IPS-18c (cell line): ENCODE measurements around the gene MAP7.

Experiments
- H3K4me3 ChIP-seq: 2 replicates; pipeline ENCODE4 v1.7.0; 2013; ENCODE audit warnings: low read depth, mild to moderate bottlenecking, low read length, moderate library complexity; ENCODE audit not compliant: insufficient read depth
- H3K9me3 ChIP-seq: one replicate; pipeline ENCODE4 v1.6.1; 2013; ENCODE audit warnings: mild to moderate bottlenecking, low read length, moderate library complexity; ENCODE audit not compliant: control insufficient read depth, insufficient read depth

Gene MAP7

DNA sequence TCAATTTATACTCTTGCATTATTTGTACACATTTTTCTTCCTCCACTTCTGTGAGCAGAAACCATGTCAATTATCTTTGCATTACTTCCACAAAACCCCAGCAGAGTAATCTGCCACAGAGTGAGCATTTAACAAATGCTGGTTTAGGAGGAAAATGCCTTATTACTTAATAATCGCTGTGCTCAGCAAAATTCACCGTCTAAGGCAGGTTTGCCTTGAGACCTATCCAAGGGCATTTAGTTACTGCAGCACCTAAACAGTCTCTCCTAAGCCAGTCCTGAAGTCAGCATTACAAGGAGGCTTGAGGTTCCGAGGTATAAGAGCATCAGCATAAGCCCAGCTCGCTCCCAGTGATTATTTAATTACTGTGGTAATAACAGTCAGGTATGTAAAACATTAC is 28.3 kb downstream of the MAP7 start:
- Histone ChIP-seq H3K4me3 (no peak overlapping the region), H3K9me3 (no peaks in the 10 kb centered on the region)

DNA sequence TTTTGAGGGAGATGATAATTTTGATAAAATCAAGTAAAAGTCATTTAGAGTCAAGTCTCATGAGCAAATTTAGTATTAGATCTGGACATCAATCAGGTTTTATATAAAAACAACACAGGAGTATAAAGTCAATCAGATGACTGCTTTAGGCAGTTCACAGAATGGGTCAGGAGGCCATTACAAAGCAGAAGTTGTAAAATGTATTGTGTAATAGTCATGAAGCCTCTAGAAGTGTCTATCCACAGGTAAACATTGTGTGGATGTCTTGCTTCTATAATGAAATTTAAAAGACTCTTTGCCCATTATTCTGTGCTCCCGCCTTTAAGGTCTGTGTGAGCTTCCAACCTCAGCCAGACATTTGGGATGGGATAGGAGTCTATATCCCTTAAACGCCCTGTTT is 28.8 kb downstream of the MAP7 start:
- H3K9me3 ChIP-seq = no peaks in the 10 kb centered on the region
- H3K4me3 ChIP-seq = no peak overlapping the region

- H3K4me3 ChIP-seq = no peak overlapping the region
- no peaks in the 10 kb centered on the region for H3K9me3 ChIP-seq
These were observed 29.7 kb downstream of the MAP7 start for GRCh38 chr6:136520517-136520916.

GRCh38 chr6:136517582-136517981 is 32.6 kb downstream of the MAP7 start:
- Histone ChIP-seq H3K4me3 (no peak overlapping the region), H3K9me3 (no peaks in the 10 kb centered on the region)

DNA sequence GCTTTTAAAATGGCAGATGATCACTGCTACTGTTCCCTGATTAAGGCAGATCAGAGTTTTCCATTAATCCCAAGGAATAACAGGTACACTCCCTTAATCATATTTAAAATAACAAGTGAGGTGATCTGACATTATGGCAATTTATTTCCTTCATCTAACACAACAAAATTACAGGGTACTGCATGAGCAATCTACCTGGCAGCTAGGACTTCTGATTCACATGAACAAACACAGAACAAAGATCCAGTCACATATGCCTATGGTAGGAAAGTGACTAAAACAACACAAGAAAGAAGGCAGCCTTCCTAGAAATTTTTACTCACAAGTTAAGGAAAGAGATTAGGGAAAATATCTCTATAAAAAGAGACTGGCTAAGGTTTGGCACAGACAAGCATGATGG is 33.2 kb downstream of the MAP7 start:
- Histone ChIP-seq H3K9me3 (no peaks in the 10 kb centered on the region), H3K4me3 (no peak overlapping the region)

- Histone ChIP-seq H3K4me3 (no peak overlapping the region), H3K9me3 (no peaks in the 10 kb centered on the region)
These were observed 35.6 kb downstream of the MAP7 start for GRCh38 chr6:136514591-136514990.

- H3K4me3 ChIP-seq = no peak overlapping the region
- no peaks in the 10 kb centered on the region for H3K9me3 ChIP-seq
These were observed 38.3 kb downstream of the MAP7 start for GRCh38 chr6:136511926-136512325.

DNA sequence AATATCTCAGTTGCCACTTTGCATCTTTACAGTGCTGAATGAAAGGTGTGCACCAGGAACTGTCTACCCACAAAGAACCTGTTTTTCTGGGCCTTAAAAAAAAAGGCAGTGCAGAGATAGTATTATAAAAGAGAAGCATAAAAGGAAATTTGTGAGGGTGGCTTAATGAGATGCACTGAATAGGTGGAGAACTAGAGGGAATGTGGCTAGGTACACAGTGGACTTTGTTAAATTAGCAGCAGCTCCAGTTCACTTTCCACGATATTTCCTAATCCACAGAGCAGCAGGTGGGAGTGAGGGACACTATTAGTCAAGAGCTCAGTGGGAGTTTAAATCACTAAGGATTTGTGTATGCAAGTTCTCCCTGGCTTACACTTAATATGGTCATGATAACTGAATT is 38.8 kb downstream of the MAP7 start:
- no peaks in the 10 kb centered on the region for H3K9me3 ChIP-seq

GRCh38 chr6:136510782-136511181 is 39.4 kb downstream of the MAP7 start:
- Histone ChIP-seq H3K4me3 (no peak overlapping the region), H3K9me3 (no peaks in the 10 kb centered on the region)

More for the DNA sequence above, 38.8 kb downstream of the MAP7 start:
- no peak overlapping the region for H3K4me3 ChIP-seq

DNA sequence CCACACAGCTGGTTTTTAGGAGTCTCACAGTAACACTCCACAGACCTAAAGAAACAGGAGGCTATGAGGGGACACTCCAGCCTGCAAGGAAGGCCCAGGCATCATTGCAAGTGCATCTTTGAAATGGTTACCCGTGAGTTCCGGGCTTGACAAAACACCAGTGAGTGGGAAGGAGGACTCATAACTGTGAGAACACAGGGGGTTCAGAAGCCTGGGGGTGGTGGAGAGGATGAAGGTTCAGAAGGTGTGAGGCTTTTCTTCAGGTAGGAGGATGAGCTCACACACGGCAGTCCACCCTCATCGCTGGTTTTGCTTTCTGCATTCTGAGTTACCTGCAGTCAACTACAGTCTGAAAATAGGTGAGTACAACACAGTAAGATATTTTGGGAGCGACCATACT is 39.9 kb downstream of the MAP7 start:
- no peaks in the 10 kb centered on the region for H3K9me3 ChIP-seq

GRCh38 chr6:136508725-136509392 is 41.4 kb downstream of the MAP7 start:
- Histone ChIP-seq H3K4me3 (no peak overlapping the region), H3K9me3 (no peaks in the 10 kb centered on the region)

More for the DNA sequence above, 39.9 kb downstream of the MAP7 start:
- H3K4me3 ChIP-seq = no peak overlapping the region

DNA sequence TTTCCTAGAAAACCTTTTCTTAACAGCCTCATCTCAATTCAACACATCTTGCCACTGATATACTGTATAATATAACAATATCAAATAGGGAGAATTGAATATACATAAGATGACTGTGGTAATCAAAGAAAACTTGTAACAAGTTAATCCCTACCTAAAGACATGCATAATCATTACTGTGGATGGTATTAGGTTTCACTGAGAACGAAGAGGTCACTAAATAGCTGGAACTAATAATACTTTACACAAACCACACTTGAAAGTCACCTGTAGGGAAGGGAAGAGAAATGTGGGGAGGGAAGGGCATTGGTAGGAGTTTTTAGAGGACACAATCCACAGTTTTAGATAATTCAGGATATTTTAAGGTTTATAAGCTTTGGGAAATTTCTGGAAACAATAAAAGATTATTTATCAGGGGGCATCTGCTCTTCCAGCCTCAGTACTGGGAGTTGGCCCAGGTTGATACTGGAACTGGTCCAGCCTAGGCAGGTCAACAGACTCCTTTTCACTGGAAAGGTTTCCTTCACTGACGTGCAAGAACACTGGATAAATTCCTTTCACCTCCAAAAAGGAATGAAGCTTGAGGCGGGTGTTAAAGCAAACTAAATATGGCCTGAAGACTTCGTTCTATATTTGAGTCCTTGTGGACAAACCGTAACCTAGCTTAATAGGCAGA is 44.0 kb downstream of the MAP7 start:
- H3K9me3 ChIP-seq = no peaks in the 10 kb centered on the region
- H3K4me3 ChIP-seq = no peak overlapping the region

DNA sequence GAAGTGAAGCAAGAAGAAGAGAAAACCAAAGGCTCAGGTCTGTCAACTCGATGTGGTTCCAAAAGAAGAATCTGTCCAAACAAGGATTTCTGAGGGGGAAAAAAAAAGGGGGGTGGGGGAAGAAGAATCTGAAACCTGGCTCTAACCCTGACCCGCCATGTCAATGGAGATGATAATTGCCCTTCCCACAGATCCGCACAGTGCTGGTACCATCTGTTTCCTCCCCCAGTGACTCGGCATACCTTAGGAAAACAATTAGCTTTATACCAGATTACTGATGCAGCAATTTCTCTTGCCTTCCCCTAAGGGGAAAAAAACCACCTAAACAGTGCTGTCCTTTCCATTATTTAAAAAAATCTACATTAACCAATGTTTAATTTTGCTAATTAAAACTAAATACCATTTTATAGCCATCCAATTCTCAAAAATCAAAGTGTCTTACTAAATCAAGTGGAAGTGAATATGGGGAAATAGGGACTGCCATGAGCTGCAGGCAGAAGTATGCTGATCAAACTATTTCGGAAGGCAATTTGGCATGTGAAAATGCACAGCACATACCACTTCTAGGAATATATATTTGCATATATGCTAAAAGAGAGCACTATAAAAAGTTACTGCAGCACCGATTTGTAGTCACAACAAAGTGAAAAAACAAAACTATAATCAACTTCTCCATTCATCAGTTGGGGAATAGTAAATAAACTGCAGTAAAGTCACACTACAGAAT is 46.8 kb downstream of the MAP7 start:
- H3K4me3 ChIP-seq = no peak overlapping the region
- H3K9me3 ChIP-seq = no peaks in the 10 kb centered on the region

- Histone ChIP-seq H3K4me3 (no peak overlapping the region), H3K9me3 (no peaks in the 10 kb centered on the region)
These were observed 47.4 kb downstream of the MAP7 start for GRCh38 chr6:136502786-136503185.

DNA sequence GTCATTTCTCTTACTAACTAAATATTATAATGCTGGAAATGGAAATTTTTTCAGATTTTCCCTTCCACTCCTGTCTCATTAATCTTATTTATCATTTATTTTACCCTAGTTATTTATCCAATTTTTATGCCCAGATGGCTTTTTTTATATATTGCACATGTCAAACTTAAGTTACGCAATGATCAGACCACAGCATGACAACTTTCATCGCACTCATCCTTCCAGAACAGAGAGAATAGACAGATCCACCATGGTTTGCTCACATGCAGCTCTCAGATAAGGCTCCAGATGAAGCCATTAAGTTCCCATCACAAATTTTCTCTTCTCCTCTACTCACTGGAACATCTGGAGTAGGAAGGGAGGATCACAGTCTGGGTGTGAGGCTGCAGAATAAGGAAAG is 48.7 kb downstream of the MAP7 start:
- Histone ChIP-seq H3K9me3 (no peaks in the 10 kb centered on the region), H3K4me3 (no peak overlapping the region)

DNA sequence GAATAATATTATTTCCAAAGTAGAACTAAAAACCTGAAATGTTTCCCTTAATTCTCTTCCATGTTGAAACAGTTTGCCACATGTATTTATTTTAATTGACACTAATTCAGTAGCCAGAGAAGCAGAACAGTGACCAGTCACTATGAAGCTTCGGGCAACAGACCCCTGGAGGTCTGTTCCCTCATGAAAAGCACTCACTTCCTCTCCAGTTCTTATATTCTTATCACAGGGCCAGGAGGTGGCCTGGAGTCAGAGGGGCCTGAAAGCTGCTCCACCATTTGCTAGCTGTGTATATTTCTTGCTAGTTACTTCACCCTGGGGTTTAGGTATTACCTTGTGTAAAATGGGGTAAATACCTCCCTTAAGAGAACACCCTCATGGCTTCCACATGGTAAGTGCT is 49.1 kb downstream of the MAP7 start:
- no peaks in the 10 kb centered on the region for H3K9me3 ChIP-seq
- H3K4me3 ChIP-seq = no peak overlapping the region

GRCh38 chr6:136500414-136500813 is 49.8 kb downstream of the MAP7 start:
- H3K9me3 ChIP-seq = no peaks in the 10 kb centered on the region
- H3K4me3 ChIP-seq = no peak overlapping the region

DNA sequence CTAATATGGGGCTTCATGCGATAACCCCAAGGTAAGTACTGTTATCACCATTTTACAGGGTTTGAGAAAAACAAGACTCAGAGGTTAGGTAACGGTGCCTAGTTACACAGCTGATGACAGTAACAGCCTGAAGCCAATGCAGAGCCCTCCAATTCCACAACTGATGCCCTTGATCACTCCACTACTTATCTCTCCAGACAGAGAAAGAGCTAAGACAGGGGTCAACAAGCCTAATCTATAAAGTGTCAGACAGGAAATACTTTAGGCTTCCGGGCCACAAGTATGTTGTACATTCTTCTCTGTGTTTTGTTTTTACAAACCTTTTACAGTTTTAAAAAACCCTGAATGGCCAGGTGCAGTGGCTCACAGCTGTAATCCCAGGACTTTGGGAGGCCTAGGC is 50.9 kb downstream of the MAP7 start:
- no peak overlapping the region for H3K4me3 ChIP-seq
- no peaks in the 10 kb centered on the region for H3K9me3 ChIP-seq
